Fibroblast of the aortic adventitia (primary cell): ENCODE measurements around the gene UBE2E1. TPM values are rescaled to one million over a fixed set of nuclear protein-coding genes. Genes with fewer than 3 reads are reported as not detected.

Experiments
- DNase-seq: peaks from one replicate; pipeline ENCODE4 v3.0.0-alpha.2; 2010; ENCODE audit warnings: low read depth
- H3K4me3 ChIP-seq: 2 replicates; pipeline ENCODE4 v1.5.1; 2011; ENCODE audit warnings: low read depth, mild to moderate bottlenecking, control low read depth, low read length, moderate library complexity
- CTCF ChIP-seq: IDR thresholded peaks from 2 replicates; pipeline ENCODE4 v1.5.1; 2011; ENCODE audit warnings: mild to moderate bottlenecking, low read length, control low read depth, inconsistent platforms; ENCODE audit not compliant: insufficient read depth
- total RNA-seq: library from RNA; depleted of rRNA; stranded (reverse); fragments of >200 nt; gene quantifications from 2 replicates; pipeline ENCODE4 v1.2.3, GENCODE V29; 2012; ENCODE audit warnings: low replicate concordance

Gene UBE2E1
- total RNA-seq, 1 donor, result 108 TPM

DNA sequence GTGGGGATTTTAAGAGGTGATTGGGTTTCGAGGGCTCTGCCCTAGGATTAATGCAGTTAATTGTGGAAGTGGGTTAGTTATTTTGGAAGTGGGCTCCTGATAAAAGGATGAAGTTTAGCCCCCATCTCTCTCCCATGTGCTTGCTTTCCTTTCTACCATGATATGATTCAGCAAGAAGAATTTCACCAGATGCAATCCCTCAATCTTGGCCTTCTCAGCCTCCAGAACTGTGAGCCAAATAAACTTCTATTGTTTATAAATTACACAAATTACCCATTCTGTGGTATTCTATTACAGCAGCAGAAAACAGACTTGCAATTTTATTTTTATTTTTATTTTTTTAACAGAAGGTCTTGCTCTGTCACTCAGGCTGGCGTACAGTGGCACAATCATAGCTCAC is 27.3 kb upstream of the UBE2E1 start:
- TF ChIP-seq CTCF, result no peak
- DNase-seq, result peak; percentile 80
- H3K4me3 ChIP-seq, result no peak overlapping the region

GRCh38 chr3:23779841-23780240 is 25.9 kb upstream of the UBE2E1 start:
- no peak for TF ChIP-seq CTCF
- no peak for DNase-seq
- no peak overlapping the region for H3K4me3 ChIP-seq

GRCh38 chr3:23781051-23781450 is 24.7 kb upstream of the UBE2E1 start:
- no peak for DNase-seq
- no peak for TF ChIP-seq CTCF
- no peak overlapping the region for H3K4me3 ChIP-seq

DNA sequence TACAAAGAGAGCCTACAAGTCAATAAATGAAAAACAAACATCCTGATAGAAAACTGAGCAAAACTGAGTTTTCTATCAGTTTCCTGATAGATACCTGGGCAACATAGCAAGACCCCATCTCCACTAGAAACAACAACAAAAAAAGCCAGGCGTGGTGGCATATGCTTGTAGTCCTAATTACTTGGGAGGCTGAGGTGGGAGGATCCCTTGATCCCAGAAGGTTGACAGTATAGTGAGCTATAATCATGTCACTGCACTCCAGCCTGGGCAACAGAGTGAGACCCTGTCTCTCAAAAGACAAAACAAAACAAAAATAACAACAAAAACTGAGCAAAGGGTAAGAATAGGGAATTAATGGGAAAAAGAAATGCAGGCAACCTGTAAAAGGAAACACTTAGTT is 23.9 kb upstream of the UBE2E1 start:
- TF ChIP-seq CTCF, result no peak
- no peak overlapping the region for H3K4me3 ChIP-seq

DNA sequence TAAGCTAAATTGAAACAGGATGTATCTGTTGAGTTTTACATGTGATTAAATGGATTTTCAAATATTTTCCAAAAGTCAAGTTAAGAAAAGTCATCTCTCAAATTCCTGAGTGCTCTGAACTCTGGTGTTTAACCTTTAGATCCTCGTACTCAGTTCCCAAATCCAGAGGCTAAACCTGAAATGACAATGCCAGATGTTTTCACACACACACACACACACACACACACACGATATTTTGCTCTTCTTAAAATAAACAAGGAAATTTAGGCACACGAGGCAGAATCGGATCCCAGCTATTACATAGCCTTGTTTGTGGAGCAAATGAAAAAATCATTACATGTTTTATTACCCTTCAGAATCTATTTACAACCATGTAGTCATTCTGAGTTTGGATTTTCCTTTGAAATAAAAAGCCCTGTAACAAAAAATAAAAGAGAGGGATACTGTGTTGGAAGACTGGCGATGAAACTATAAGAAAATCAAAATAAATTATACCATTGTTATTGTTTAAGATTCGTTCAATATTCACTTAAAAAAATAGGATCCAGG is 20.6 kb upstream of the UBE2E1 start:
- no peak for DNase-seq
- TF ChIP-seq CTCF, result no peak
- no peak overlapping the region for H3K4me3 ChIP-seq

More for the DNA sequence above, 23.9 kb upstream of the UBE2E1 start:
- DNase-seq, result no peak

GRCh38 chr3:23785882-23786281 is 19.9 kb upstream of the UBE2E1 start:
- DNase-seq, result no peak
- no peak overlapping the region for H3K4me3 ChIP-seq
- TF ChIP-seq CTCF, result no peak

DNA sequence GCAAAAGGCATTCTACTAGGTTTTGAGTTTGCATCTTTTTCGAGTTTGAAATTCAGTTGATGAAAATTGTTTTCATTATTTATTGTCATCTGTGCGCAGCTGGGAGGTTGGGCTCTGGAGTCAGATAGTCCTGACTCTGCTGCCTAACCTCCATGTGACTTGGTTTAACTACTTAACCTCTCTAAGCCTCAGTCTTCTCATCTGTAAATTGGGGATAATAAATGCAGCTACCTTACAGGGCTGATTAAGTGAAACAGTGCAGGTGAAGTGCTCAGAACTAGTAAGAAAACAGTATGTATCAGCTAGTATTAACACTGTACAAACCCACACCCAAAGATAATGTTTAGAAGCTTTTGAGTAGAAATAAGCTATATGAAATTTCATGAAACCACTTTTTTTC is 14.1 kb upstream of the UBE2E1 start:
- DNase-seq, result no peak
- no peak for TF ChIP-seq CTCF

More for the DNA sequence above, 14.1 kb upstream of the UBE2E1 start:
- no peak overlapping the region for H3K4me3 ChIP-seq
